Measurements from ENCODE around the gene TDRKH. TPM values are rescaled to one million over a fixed set of nuclear protein-coding genes. Genes with fewer than 3 reads are reported as not detected.
A peak's percentile ranks its signal among the peaks of the same experiment; 100 is the strongest.

TDRKH gene
- total RNA-seq, 1 experiment from 2014 or later = 5.6 TPM

- H3K4me1 Mint-ChIP-seq (ENCODE audit: insufficient read depth, unreplicated experiment) = peaks cover 42% of the 10 kb centered on the region
- no peaks in the 10 kb centered on the region for H3K9me3 Mint-ChIP-seq (ENCODE audit: unreplicated experiment)
- ChIA-PET POLR2A (interaction anchor here (0.6 kb wide), 1 partner anchor 47 kb away, joined by 3 read pairs; no protein-coding TSS in a partner anchor), CTCF (interaction anchor here (1.2 kb wide), 1 partner anchor 75 kb away, joined by 3 read pairs; the partner anchor contains the start of gene MRPL9)
- no peak overlapping the region for H3K27ac Mint-ChIP-seq (ENCODE audit: low read depth, unreplicated experiment)
- intact Hi-C loops (cut with micrococcal nuclease) = loop anchor here (5.0 kb wide), 1 partner anchor 46 kb away; the partner anchor contains the start of gene TDRKH
- BruUV-seq (replicated peaks) = no TSS peak
- no peak overlapping the region for H3K4me3 Mint-ChIP-seq (ENCODE audit: unreplicated experiment)
- no peaks in the 10 kb centered on the region for H3K27me3 Mint-ChIP-seq (ENCODE audit: insufficient read depth, unreplicated experiment)
- no peaks in the 10 kb centered on the region for H3K36me3 Mint-ChIP-seq (ENCODE audit: insufficient read depth, unreplicated experiment)
- TF ChIP-seq CTCF (IDR thresholded peaks at IDR 0.05; ENCODE audit: unreplicated experiment) = no peak
- DNase-seq (ENCODE audit: unreplicated experiment) = no peak
Observed at GRCh38 chr1:151838222-151839081, 48.2 kb upstream of the TDRKH start.

- intact Hi-C loops (cut with micrococcal nuclease) = loop anchor here (2.0 to 5.0 kb wide), 2 partner anchors 46 to 641 kb away; partner anchors contain the start of gene TDRKH
- CTCF ChIA-PET = interaction anchor here (0.5 to 2.3 kb wide), 4 partner anchors 44 to 525 kb away, joined by 3 to 26 read pairs (median 10); no protein-coding TSS in a partner anchor
- DNase-seq (ENCODE audit: unreplicated experiment) = no peak
Observed at GRCh38 chr1:151837884-151838221, 47.6 kb upstream of the TDRKH start.

GRCh38 chr1:151837197-151837596 lies 46.9 kb upstream of the TDRKH start:
- no TSS peak for BruUV-seq (replicated peaks)
- POLR2A ChIA-PET = interaction anchor here (0.5 to 2.1 kb wide), 14 partner anchors 9 to 563 kb away, joined by 3 to 8 read pairs (median 4); partner anchors contain the start of genes MRPL9, PSMB4, TDRKH and THEM5
- CTCF ChIA-PET = interaction anchor here (0.5 to 3.4 kb wide), 54 partner anchors 9 to 492 kb away, joined by 3 to 26 read pairs (median 5); partner anchors contain the start of genes CELF3 and MRPL9
- intact Hi-C loops (cut with micrococcal nuclease) = loop anchor here (2.0 to 5.0 kb wide), 2 partner anchors 45 to 640 kb away; partner anchors contain the start of gene TDRKH
- no peaks in the 10 kb centered on the region for H3K27me3 Mint-ChIP-seq (ENCODE audit: insufficient read depth, unreplicated experiment)
- no peak for DNase-seq (ENCODE audit: unreplicated experiment)
- no peak for TF ChIP-seq CTCF (IDR thresholded peaks at IDR 0.05; ENCODE audit: unreplicated experiment)
- H3K4me3 Mint-ChIP-seq (ENCODE audit: unreplicated experiment) = no peak overlapping the region
- H3K9me3 Mint-ChIP-seq (ENCODE audit: unreplicated experiment) = no peaks in the 10 kb centered on the region
- H3K4me1 Mint-ChIP-seq (ENCODE audit: insufficient read depth, unreplicated experiment) = peaks cover 55% of the 10 kb centered on the region
- H3K27ac Mint-ChIP-seq (ENCODE audit: low read depth, unreplicated experiment) = peak overlapping the region; percentile 37
- H3K36me3 Mint-ChIP-seq (ENCODE audit: insufficient read depth, unreplicated experiment) = no peaks in the 10 kb centered on the region

More at GRCh38 chr1:151837884-151838221, 47.6 kb upstream of the TDRKH start:
- TF ChIP-seq CTCF (IDR thresholded peaks at IDR 0.05; ENCODE audit: unreplicated experiment) = no peak
- H3K27ac Mint-ChIP-seq (ENCODE audit: low read depth, unreplicated experiment) = no peak overlapping the region
- peak overlapping the region; percentile 16 for H3K4me3 Mint-ChIP-seq (ENCODE audit: unreplicated experiment)
- no peaks in the 10 kb centered on the region for H3K36me3 Mint-ChIP-seq (ENCODE audit: insufficient read depth, unreplicated experiment)
- BruUV-seq (replicated peaks) = no TSS peak
- H3K9me3 Mint-ChIP-seq (ENCODE audit: unreplicated experiment) = no peaks in the 10 kb centered on the region
- H3K4me1 Mint-ChIP-seq (ENCODE audit: insufficient read depth, unreplicated experiment) = peaks cover 48% of the 10 kb centered on the region
- no peaks in the 10 kb centered on the region for H3K27me3 Mint-ChIP-seq (ENCODE audit: insufficient read depth, unreplicated experiment)
- POLR2A ChIA-PET = interaction anchor here (1.5 to 1.9 kb wide), 2 partner anchors 8 to 30 kb away, joined by 5 read pairs; no protein-coding TSS in a partner anchor

GRCh38 chr1:151835596-151835995 lies 45.3 kb upstream of the TDRKH start:
- ChIA-PET POLR2A (interaction anchor here (0.7 to 2.1 kb wide), 11 partner anchors 23 to 436 kb away, joined by 3 to 8 read pairs (median 4); partner anchors contain the start of genes MRPL9, PSMB4 and TDRKH), CTCF (interaction anchor here (0.5 to 3.4 kb wide), 79 partner anchors 7 to 685 kb away, joined by 3 to 26 read pairs (median 5); partner anchors contain the start of genes CELF3, MRPL9, RIIAD1 and THEM5)
- H3K27me3 Mint-ChIP-seq (ENCODE audit: insufficient read depth, unreplicated experiment) = no peaks in the 10 kb centered on the region
- intact Hi-C loops (cut with micrococcal nuclease) = loop anchor here (5.0 kb wide), 1 partner anchor 43 kb away; the partner anchor contains the start of gene TDRKH
- no peaks in the 10 kb centered on the region for H3K36me3 Mint-ChIP-seq (ENCODE audit: insufficient read depth, unreplicated experiment)
- no peak for DNase-seq (ENCODE audit: unreplicated experiment)
- H3K4me1 Mint-ChIP-seq (ENCODE audit: insufficient read depth, unreplicated experiment) = peaks cover 64% of the 10 kb centered on the region
- H3K4me3 Mint-ChIP-seq (ENCODE audit: unreplicated experiment) = no peak overlapping the region
- no peaks in the 10 kb centered on the region for H3K9me3 Mint-ChIP-seq (ENCODE audit: unreplicated experiment)
- TF ChIP-seq CTCF (IDR thresholded peaks at IDR 0.05; ENCODE audit: unreplicated experiment) = no peak
- H3K27ac Mint-ChIP-seq (ENCODE audit: low read depth, unreplicated experiment) = no peak overlapping the region
- no TSS peak for BruUV-seq (replicated peaks)
